SK-N-MC (cell line): ENCODE data around the gene CTDSP2.
"Not testable (repeated sequence)": the region's sequence is repeated elsewhere in the genome, so short reads cannot be mapped to it uniquely, and the experiment has no call there.

Experiments used
- DNase-seq: peaks from one replicate; pipeline ENCODE4 v3.0.0-alpha.2; 2011; ENCODE audit warnings: low read depth, low spot score
- H3K27ac ChIP-seq: fragments of 200-600 bp; sonication (generic); 2 replicates; pipeline ENCODE4 v1.5.1; 2016; ENCODE audit warnings: mixed run types
- H3K36me3 ChIP-seq: fragments of 200-600 bp; sonication (generic); 2 replicates; pipeline ENCODE4 v1.6.1; 2017; ENCODE audit warnings: antibody characterized with exemption, low read length, mixed read lengths; ENCODE audit not compliant: insufficient read depth
- H3K4me3 ChIP-seq: fragments of 200-600 bp; sonication (generic); 2 replicates; pipeline ENCODE4 v1.5.1; 2016
- H3K9ac ChIP-seq: fragments of 200-600 bp; sonication (generic); 2 replicates; pipeline ENCODE4 v1.8.0; 2017; ENCODE audit warnings: mixed run types, mixed read lengths; ENCODE audit not compliant: insufficient read length
- H3K9me3 ChIP-seq: fragments of 200-600 bp; sonication (generic); 2 replicates; pipeline ENCODE4 v1.6.1; 2017; ENCODE audit warnings: low read depth, mild to moderate bottlenecking, antibody characterized with exemption, low read length, moderate library complexity, mixed read lengths
- EZH2 ChIP-seq: fragments of 200-600 bp; sonication (generic); IDR thresholded peaks from one replicate; pipeline ENCODE4 v1.6.1; 2017; ENCODE audit warnings: antibody characterized with exemption
- FOXP2 ChIP-seq: optimal IDR thresholded peaks from 2 replicates; pipeline ENCODE3; 2011; ENCODE audit warnings: mild to moderate bottlenecking, moderate library complexity; ENCODE audit not compliant: insufficient read depth; ENCODE audit errors: extremely low read length, control extremely low read depth
- POLR2AphosphoS5 ChIP-seq: IDR thresholded peaks from 2 replicates; pipeline ENCODE4 v1.6.1; 2012; ENCODE audit warnings: mild to moderate bottlenecking, low read depth, low read length, borderline replicate concordance

CTDSP2 gene

DNA sequence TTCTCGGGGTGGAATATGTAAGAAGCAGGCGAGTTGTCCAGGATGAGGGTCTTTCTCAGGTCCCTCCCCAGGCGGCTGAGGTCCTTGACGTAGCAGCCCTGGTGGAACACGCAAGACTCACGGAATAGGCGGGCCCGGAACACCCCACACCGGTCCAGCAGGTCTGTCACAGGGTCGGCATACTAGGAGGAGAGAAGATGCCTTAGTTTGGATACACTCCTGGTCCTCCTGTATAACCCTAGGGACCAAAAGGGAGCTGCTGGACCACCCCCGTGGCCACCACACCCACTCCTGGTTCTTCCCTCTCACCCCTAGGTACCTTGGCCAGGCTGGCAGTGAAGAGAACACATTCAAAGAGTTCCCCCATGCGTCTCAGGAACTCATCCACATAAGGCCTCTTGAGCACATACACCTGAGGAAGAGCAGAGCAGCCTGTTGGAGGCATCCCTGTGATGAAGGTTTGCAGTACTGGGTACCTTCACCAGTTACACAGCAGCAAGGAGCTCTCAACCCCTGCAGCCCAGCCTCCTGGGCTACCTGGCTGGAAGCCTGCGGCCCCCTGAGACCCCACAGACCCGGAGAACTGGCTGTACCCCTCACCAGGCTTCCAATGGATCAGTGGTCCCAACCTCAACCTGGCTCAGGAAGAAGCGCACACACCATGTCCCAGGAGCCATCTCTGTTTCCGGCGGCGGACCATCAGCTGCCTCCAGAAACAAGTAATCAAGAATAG, 22.5 kb downstream of the CTDSP2 start:
- Histone ChIP-seq H3K9ac (no peak overlapping the region), H3K9me3 (no peaks in the 10 kb centered on the region), H3K27ac (no peak overlapping the region), H3K36me3 (peaks cover 67% of the 10 kb centered on the region), H3K4me3 (no peak overlapping the region)
- no peak for TF ChIP-seq EZH2
- TF ChIP-seq FOXP2 = no peak
- DNase-seq = no peak

DNA sequence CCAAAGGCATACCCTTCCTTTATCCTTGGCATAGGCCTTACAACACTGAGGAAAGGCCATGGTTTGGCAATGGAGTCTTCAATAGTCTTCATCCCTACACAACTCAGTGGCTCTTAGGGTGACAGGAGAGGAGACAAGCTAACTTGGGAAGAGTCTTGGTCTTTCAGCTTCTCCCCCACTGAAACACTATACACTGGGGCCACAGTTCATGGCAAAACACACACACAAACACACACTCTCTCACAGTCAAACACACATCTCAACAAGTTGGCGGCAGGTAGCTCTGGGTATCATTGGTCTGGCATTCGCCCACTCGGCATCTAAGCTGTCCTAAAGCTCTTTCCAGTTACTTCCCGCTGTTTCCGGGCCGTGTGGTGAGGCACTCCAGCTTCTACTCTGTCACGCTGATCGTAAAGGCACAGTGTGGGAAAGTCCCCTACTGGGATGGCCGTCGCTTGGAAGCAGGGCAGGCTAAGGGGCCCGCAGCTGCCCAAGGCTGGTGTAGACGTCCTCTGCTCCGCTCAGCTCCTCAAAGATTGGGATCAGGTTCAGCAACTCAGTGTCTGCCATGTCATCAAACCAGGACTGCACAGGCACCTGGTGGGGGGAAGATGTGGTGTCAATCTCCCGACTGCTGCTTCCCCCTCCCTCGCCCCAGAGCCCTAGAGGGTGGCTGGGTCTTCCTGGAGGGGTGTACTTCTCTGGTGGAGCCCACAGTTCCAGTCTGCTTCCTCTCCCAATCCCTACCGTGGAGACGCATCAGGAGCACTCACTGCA, 23.2 kb downstream of the CTDSP2 start:
- no peak for DNase-seq
- Histone ChIP-seq H3K36me3 (peaks cover 60% of the 10 kb centered on the region), H3K27ac (no peak overlapping the region), H3K9ac (no peak overlapping the region), H3K9me3 (no peaks in the 10 kb centered on the region), H3K4me3 (no peak overlapping the region)
- TF ChIP-seq POLR2AphosphoS5 (no peak), FOXP2 (no peak), EZH2 (no peak)

DNA sequence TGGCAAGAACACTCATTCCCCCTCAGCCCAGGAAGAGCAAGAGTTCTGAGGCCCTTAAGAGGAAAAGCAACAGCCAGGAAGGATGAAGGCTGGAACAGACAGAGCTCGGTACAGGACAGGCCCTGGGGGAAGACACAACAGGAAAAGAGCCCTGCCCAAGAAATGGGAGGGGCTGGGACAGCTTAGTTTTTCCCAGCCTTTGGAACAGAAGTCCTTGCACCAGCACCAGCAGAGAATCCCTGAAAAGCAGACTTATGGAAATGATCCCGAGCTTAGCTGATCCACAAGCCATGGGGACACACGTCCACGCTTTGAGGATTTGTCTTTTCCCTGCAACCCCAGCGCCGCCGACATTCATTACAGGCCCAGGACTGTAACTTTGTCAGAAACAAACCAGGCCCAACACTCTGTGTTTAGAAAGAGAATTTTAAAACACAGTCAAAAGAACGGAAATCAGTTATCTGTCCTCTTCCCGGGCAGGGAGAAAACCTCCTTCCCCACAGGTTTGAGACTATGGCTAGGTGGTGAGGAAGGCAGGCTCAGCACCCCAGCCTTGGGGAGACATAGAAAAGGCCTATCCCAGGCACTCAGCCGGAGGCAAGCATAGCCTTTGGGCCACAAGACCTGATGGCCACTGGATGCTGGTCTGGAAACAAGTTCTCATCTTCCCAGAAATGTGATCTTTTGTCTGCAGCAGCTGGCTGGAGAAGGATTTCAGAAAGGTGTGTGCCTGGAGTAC, 24.0 kb downstream of the CTDSP2 start:
- Histone ChIP-seq H3K9ac (no peak overlapping the region), H3K4me3 (no peak overlapping the region), H3K27ac (no peak overlapping the region), H3K9me3 (no peaks in the 10 kb centered on the region), H3K36me3 (peaks cover 53% of the 10 kb centered on the region)
- no peak for DNase-seq
- TF ChIP-seq FOXP2 (no peak), POLR2AphosphoS5 (no peak), EZH2 (no peak)

DNA sequence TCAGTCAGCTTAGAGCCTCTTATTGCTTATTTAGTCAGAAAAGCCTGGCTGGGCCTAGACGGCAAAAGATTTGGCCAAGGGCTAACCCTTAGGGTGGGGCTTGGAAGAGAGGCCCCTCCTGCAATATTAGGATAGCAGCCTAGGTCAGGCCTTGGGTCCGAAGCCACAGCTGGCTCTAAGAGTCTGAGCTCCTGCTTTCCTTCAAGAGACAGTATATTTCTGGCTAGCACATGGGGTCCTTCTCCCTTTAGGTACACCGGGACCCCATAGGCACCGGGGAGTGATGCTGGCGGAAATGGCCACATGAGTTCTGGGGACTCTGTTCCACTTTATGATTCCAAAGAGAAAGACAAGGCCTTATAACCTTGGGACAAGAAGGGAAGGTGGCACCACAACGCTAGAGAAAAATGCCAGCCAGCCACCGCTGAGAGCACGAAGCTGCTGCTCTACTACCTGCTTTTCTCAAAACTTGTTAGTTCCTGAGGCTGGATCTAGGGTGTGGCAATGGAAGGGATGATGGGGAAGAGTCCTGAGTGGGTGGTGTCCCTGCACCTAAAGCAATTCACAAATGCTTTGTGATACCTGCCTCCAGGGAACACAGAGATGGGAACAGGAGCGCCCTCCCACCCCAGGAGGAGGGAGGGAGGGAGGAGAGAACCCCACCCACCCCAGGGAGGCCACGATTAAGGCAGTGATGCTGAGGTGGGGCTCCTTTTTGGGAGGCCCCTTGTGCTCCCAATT, 24.9 kb downstream of the CTDSP2 start:
- Histone ChIP-seq H3K27ac (no peak overlapping the region), H3K36me3 (peaks cover 44% of the 10 kb centered on the region), H3K9ac (no peak overlapping the region), H3K4me3 (no peak overlapping the region), H3K9me3 (no peaks in the 10 kb centered on the region)
- DNase-seq = no peak
- TF ChIP-seq EZH2 (no peak), FOXP2 (no peak), POLR2AphosphoS5 (no peak)

DNA sequence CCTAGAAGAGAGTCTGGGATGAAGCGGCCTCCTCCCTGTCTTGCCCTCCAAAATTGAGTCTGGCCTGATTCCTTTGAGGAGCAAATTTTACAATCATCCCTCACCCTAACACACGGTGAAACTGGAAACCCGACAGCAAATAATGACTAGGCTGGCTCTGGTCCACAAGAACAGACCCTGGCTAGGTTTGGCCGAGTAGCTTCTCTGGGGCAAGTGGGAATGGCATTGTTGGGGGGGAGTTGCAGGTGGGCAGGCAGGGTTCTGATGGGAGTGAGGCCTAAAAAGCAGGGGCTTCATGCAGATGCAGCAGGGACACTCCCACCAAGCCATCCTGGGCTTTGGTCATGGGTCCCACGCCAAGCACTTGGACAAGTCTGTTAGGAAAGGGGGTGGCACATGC, 25.5 kb downstream of the CTDSP2 start:
- not testable (repeated sequence) for DNase-seq, H3K27ac ChIP-seq, H3K9me3 ChIP-seq, H3K9ac ChIP-seq, H3K4me3 ChIP-seq
- peaks cover 37% of the 10 kb centered on the region for H3K36me3 ChIP-seq

DNA sequence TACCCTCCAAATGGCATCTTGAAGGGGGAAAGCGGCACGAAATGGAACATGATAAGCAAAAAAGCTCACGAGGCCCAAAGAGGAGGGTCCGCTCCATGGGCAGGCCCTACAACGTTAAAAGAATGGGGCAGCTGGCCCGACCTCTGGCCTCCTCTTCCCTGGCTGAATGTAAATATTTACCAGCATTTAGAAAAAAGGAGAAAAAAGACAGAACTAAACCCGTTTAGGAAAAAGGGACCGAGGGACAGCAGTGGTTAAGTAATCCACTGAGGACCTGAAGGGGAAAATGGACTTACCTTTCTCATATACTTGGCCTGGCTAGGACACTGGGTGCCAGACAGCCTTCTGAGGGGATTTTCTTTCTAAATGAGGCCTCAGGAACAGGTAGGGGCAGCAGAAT, 26.4 kb downstream of the CTDSP2 start:
- H3K9ac ChIP-seq, H3K27ac ChIP-seq, DNase-seq, H3K9me3 ChIP-seq, H3K4me3 ChIP-seq: not testable (repeated sequence)
- peaks cover 30% of the 10 kb centered on the region; the same call in 1 of the 2 replicates for H3K36me3 ChIP-seq

DNA sequence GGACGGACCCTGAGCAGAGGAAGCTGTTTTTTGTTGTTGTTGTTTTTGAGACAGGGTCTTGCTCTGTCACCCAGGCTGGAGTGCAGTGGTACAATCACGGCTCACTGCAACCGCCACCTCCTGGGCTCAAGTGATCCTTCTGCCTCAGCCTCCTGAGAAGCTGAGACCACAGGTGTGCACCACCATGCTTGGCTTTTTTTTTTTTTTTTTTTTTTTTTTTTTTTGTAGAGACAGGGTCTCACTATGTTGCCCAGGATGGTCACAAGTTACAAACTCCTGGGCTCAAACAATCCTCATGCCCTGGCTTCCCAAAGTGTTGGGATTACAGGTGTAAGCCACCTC, 28.6 kb downstream of the CTDSP2 start:
- not testable (repeated sequence) for H3K27ac ChIP-seq, H3K4me3 ChIP-seq, H3K9ac ChIP-seq, H3K9me3 ChIP-seq, DNase-seq, H3K36me3 ChIP-seq

DNA sequence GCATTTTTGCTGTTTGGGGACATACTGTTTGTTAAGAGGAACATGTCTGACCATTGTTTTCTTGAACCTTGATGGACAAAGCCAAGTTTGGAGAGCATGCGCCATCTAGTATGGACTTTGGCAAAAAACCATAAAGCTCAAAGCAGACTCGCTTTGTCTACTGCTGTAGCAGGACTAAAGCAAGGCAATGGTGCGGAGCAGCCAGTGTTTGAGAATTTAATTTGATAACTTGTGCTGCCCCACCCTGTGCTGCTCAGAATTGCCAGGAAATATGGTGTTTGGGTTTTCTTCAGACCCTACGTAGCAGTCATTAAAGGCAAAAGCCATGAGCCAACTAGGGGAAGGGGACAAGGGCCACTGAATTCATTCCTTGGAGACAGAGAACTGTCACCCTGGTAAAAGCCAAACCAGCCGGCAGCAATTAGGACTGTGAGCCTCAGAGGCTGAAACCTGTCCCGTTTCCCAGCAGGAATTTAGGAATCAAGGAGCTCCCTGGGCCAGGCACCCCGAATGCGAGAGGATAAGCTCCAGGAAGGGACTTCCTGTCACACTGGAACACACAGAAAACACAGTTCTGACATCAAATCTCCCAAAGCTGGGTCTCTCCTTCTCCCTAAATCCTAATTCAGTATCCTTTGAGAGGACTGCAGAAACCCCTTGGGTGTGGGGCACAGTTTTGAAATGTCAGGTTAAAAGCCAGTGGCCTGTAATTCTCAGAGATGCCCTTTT, 29.1 kb downstream of the CTDSP2 start:
- TF ChIP-seq POLR2AphosphoS5 = no peak
- TF ChIP-seq EZH2 = no peak
- TF ChIP-seq FOXP2 = no peak
- Histone ChIP-seq H3K9ac (no peak overlapping the region), H3K27ac (no peak overlapping the region), H3K36me3 (peaks cover 4% of the 10 kb centered on the region; the same call in 1 of the 2 replicates), H3K4me3 (no peak overlapping the region), H3K9me3 (no peaks in the 10 kb centered on the region)
- DNase-seq = no peak
